Neutrophil (primary cell): ENCODE data around the gene SPACDR.
"Not testable (repeated sequence)": the region's sequence is repeated elsewhere in the genome, so short reads cannot be mapped to it uniquely, and the experiment has no call there.

ENCODE experiments used
- H3K27ac ChIP-seq: fragments of 200-600 bp; sonication (generic); 2 replicates; pipeline ENCODE4 v1.5.1; 2016; ENCODE audit warnings: mild to moderate bottlenecking, moderate library complexity
- H3K27me3 ChIP-seq: fragments of 200-600 bp; sonication (generic); 2 replicates; pipeline ENCODE4 v1.6.0; 2016; ENCODE audit warnings: mild to moderate bottlenecking
- H3K36me3 ChIP-seq: fragments of 200-600 bp; sonication (generic); 2 replicates; pipeline ENCODE4 v1.5.1; 2017
- H3K4me1 ChIP-seq, 2 experiments: fragments of 200-600 bp in 1 of 2; sonication (generic) in 1 of 2; 1 replicate in 1 of 2; 2 replicates in 1 of 2; pipeline versions ENCODE4 v1.5.1 to v1.6.1; 2013 to 2016; ENCODE audit warnings: low read depth in 1 of 2, low read length in 1 of 2, mild to moderate bottlenecking in 1 of 2, moderate library complexity in 1 of 2; ENCODE audit not compliant: control insufficient read depth in 1 of 2, insufficient read depth in 1 of 2
- H3K4me3 ChIP-seq, 2 experiments: fragments of 200-600 bp in 1 of 2; sonication (generic) in 1 of 2; 1 replicate in 1 of 2; 2 replicates in 1 of 2; pipeline ENCODE4 v1.5.1; 2013 to 2016; ENCODE audit warnings: low read depth in 1 of 2, low read length in 1 of 2, mild to moderate bottlenecking in 1 of 2, moderate library complexity in 1 of 2
- H3K9me3 ChIP-seq: fragments of 200-600 bp; sonication (generic); 2 replicates; pipeline ENCODE4 v1.5.1; 2016
- TF ChIP-seq, protein P1 (sequence below): fragments of 200-600 bp; sonication (generic); IDR thresholded peaks from 2 replicates; pipeline ENCODE4 v1.5.1; 2016; ENCODE audit warnings: antibody characterized with exemption

The SPACDR gene

DNA sequence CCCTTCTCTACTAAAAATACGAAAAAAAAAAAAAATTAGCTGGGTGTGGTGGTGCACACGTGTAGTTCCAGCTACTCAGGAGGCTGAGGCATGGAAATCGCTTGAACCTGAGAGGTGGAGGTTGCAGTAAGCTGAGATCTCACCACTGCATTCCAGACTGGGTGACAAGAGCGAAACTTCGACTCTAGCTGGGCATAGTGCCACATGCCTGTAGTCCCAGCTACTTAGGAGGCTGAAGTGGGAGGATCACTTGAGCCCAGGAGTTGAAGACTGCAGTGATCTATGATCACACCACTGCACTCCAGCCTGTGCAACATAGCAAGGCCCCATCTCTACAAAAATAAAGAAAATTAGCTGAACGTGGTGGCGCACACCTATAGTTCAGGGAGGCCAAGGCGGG, 1.2 kb upstream of the SPACDR start:
- no peaks in the 10 kb centered on the region for H3K27me3 ChIP-seq
- H3K36me3 ChIP-seq, result peaks cover 99% of the 10 kb centered on the region
- H3K27ac ChIP-seq, result no peak overlapping the region
- peaks cover 7 to 12% of the 10 kb centered on the region in 2 experiments for H3K4me1 ChIP-seq
- no peaks in the 10 kb centered on the region for H3K9me3 ChIP-seq
- H3K4me3 ChIP-seq, result no peak overlapping the region
- TF ChIP-seq, protein P1, sequence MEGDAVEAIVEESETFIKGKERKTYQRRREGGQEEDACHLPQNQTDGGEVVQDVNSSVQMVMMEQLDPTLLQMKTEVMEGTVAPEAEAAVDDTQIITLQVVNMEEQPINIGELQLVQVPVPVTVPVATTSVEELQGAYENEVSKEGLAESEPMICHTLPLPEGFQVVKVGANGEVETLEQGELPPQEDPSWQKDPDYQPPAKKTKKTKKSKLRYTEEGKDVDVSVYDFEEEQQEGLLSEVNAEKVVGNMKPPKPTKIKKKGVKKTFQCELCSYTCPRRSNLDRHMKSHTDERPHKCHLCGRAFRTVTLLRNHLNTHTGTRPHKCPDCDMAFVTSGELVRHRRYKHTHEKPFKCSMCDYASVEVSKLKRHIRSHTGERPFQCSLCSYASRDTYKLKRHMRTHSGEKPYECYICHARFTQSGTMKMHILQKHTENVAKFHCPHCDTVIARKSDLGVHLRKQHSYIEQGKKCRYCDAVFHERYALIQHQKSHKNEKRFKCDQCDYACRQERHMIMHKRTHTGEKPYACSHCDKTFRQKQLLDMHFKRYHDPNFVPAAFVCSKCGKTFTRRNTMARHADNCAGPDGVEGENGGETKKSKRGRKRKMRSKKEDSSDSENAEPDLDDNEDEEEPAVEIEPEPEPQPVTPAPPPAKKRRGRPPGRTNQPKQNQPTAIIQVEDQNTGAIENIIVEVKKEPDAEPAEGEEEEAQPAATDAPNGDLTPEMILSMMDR, result no peak

- H3K27ac ChIP-seq, result no peak overlapping the region
- H3K4me1 ChIP-seq, result peaks cover 7% of the 10 kb centered on the region in 2 experiments
- TF ChIP-seq, protein P1, result no peak
- H3K4me3 ChIP-seq, result no peak overlapping the region
- H3K9me3 ChIP-seq, result no peaks in the 10 kb centered on the region
- H3K36me3 ChIP-seq, result peaks cover 99% of the 10 kb centered on the region
- H3K27me3 ChIP-seq, result no peaks in the 10 kb centered on the region
These were observed 731 bp upstream of the SPACDR start for GRCh38 chr7:100464791-100465190.

- no peaks in the 10 kb centered on the region for H3K9me3 ChIP-seq
- peaks cover 53% of the 10 kb centered on the region for H3K36me3 ChIP-seq
- H3K4me1 ChIP-seq, result no peaks in the 10 kb centered on the region
- H3K27me3 ChIP-seq, result no peaks in the 10 kb centered on the region
- H3K27ac ChIP-seq, result no peak overlapping the region
- TF ChIP-seq, protein P1, result no peak
- no peak overlapping the region for H3K4me3 ChIP-seq
These were observed 7.0 kb downstream of the SPACDR start for GRCh38 chr7:100457033-100457432.

GRCh38 chr7:100456562-100456961, 7.5 kb downstream of the SPACDR start:
- Histone ChIP-seq H3K4me3 (no peak overlapping the region), H3K27me3 (no peaks in the 10 kb centered on the region), H3K9me3 (no peaks in the 10 kb centered on the region), H3K4me1 (no peaks in the 10 kb centered on the region), H3K36me3 (peaks cover 48% of the 10 kb centered on the region), H3K27ac (no peak overlapping the region)
- TF ChIP-seq, protein P1, result no peak

DNA sequence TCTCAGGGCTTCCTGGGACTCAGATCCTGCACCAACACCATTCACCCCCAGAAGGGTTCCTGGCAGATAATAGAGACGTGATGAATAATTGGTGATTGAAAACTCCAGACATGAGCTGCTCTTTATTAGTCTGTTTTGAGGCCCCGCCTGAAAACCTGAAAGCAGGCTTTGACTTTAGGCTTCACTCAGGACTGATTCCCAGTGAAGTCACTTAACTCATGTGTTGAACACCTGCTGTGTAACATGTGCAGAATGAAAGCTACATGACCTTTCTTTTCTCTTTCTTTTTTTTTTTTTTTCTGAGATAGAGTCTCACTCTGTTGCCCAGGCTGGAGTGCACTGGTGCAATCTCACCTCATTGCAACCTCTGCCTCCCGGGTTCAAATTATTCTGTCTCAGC, 8.9 kb downstream of the SPACDR start:
- TF ChIP-seq, protein P1, result no peak
- Histone ChIP-seq H3K4me1 (peaks cover 2 to 8% of the 10 kb centered on the region in 2 experiments), H3K9me3 (no peaks in the 10 kb centered on the region), H3K27ac (no peak overlapping the region), H3K4me3 (no peak overlapping the region), H3K36me3 (peaks cover 35% of the 10 kb centered on the region), H3K27me3 (no peaks in the 10 kb centered on the region)

GRCh38 chr7:100453854-100454253, 10.2 kb downstream of the SPACDR start:
- H3K36me3 ChIP-seq, result peaks cover 23% of the 10 kb centered on the region
- not testable (repeated sequence) for H3K27me3 ChIP-seq, H3K9me3 ChIP-seq, H3K4me3 ChIP-seq, H3K27ac ChIP-seq
- peaks cover 5 to 10% of the 10 kb centered on the region in 2 experiments for H3K4me1 ChIP-seq
